Panc1 (cell line): ENCODE measurements around the gene PPP1R18. TPM values are rescaled to one million over a fixed set of nuclear protein-coding genes. Genes with fewer than 3 reads are reported as not detected.
A peak's percentile ranks its signal among the peaks of the same experiment; 100 is the strongest.

Experiments
- ATAC-seq: fragments of 200-7000 bp; cut with Tn5 transposase; 2 replicates; pipeline ENCODE4 v1.9.1; 2020; ENCODE audit warnings: mild to moderate bottlenecking, moderate library complexity
- BruUV-seq: library from RNA; stranded (reverse); fragments of 400-500 nt; replicated peaks from 2 replicates; lab custom pipeline; 2021; lab: Mats Ljungman, UMichigan
- CTCF ChIA-PET: fragments of 300-600 bp; sonication (Branson Sonifier 250); formaldehyde crosslinking; loops from one replicate; lab custom pipeline; 2022; ENCODE audit warnings: antibody characterized with exemption; lab: Charles Lee
- POLR2A ChIA-PET: fragments of 300-600 bp; sonication (Branson Sonifier 250); formaldehyde crosslinking; loops from one replicate; lab custom pipeline; 2022; ENCODE audit warnings: antibody characterized with exemption; lab: Charles Lee
- DNase-seq: peaks from one replicate; pipeline ENCODE4 v3.0.0-alpha.2; 2010; ENCODE audit warnings: low read depth, low spot score
- H3K27ac ChIP-seq: 2 replicates; pipeline ENCODE4 v1.5.1; 2011; ENCODE audit warnings: mild to moderate bottlenecking, low read length, inconsistent platforms
- H3K27me3 ChIP-seq: fragments of 200-500 bp; sonication (Bioruptor generic); 2 replicates; pipeline ENCODE4 v1.6.0; 2014; ENCODE audit warnings: low read length, inconsistent platforms; ENCODE audit not compliant: control insufficient read depth, insufficient read depth
- H3K36me3 ChIP-seq: fragments of 200-500 bp; sonication (Bioruptor generic); 2 replicates; pipeline ENCODE4 v1.5.1; 2014; ENCODE audit warnings: inconsistent platforms, mild to moderate bottlenecking, low read length, moderate library complexity; ENCODE audit not compliant: control insufficient read depth, insufficient read depth
- H3K4me1 ChIP-seq: 2 replicates; pipeline ENCODE4 v1.5.1; 2011; ENCODE audit warnings: inconsistent platforms, mild to moderate bottlenecking, low read length, moderate library complexity; ENCODE audit not compliant: control insufficient read depth, insufficient read depth
- H3K4me3 ChIP-seq, 2 experiments: 2 replicates each; pipeline ENCODE4 v1.5.1; 2011 to 2012; ENCODE audit warnings: low read depth in 2 of 2, low read length in 2 of 2, mild to moderate bottlenecking in 2 of 2, inconsistent platforms in 1 of 2, moderate library complexity in 1 of 2
- H3K9me3 ChIP-seq: fragments of 200-500 bp; sonication (Bioruptor generic); 2 replicates; pipeline ENCODE4 v1.5.1; 2014; ENCODE audit warnings: low read depth, mild to moderate bottlenecking, inconsistent platforms, low read length, moderate library complexity; ENCODE audit not compliant: control insufficient read depth, insufficient read depth
- POLR2AphosphoS5 ChIP-seq: IDR thresholded peaks from 2 replicates; pipeline ENCODE4 v1.6.1; 2012; ENCODE audit warnings: mild to moderate bottlenecking, low read depth, low read length, moderate library complexity
- SIN3A ChIP-seq: IDR thresholded peaks from 2 replicates; pipeline ENCODE4 v1.6.1; 2012; ENCODE audit warnings: low read depth, mild to moderate bottlenecking, low read length, moderate library complexity, borderline replicate concordance; ENCODE audit not compliant: insufficient read depth
- TCF7L2 ChIP-seq: IDR thresholded peaks from 2 replicates; pipeline ENCODE4 v1.6.1; 2011; ENCODE audit warnings: mild to moderate bottlenecking, low read depth, low read length, inconsistent platforms
- in situ Hi-C: cut with HindIII; loops from 2 replicates; pipeline ENCODE4 v1.10.0; 2016; ENCODE audit warnings: low sequenced_read_pairs, low pct_unique_long_range_greater_than_20kb
- intact Hi-C: fragments of 100-400 bp; cut with micrococcal nuclease; formaldehyde crosslinking; loops from one replicate; pipeline ENCODE4 v1.10.0; 2022; ENCODE audit not compliant: unreplicated experiment
- total RNA-seq: library from RNA; stranded (reverse); gene quantifications from one replicate; pipeline ENCODE4 v1.2.1, GENCODE V29; 2021; ENCODE audit not compliant: unreplicated experiment
- TF ChIP-seq, protein P1 (sequence below), 2 experiments: IDR thresholded peaks; 2 replicates each; pipeline ENCODE4 v1.6.1; 2011 to 2012; ENCODE audit warnings: low read depth in 2 of 2, control low read depth in 1 of 2, low read length in 1 of 2, mild to moderate bottlenecking in 1 of 2, moderate library complexity in 1 of 2; ENCODE audit not compliant: insufficient read depth in 1 of 2
- TF ChIP-seq, protein P2 (sequence below): fragments of 450-650 bp; IDR thresholded peaks from 2 replicates; pipeline ENCODE4 v1.5.1; 2017; ENCODE audit warnings: mild to moderate bottlenecking

Gene PPP1R18
- total RNA-seq, 1 experiment from 2014 or later: 55.3 TPM

DNA sequence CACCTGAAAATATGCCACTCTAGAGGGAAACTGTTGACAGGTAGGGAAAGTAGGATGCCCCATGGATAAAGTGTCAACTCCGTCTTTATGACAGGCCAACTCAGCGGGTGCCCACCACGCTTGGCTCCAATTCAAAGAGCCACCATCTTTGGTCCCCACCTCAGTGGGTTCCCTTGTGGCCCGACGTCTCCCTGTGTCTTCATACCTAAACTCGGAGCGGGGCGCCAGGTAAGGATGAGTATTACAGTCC lies 30.4 kb upstream of the PPP1R18 start:
- no peak for TF ChIP-seq SIN3A
- TF ChIP-seq, protein P1, sequence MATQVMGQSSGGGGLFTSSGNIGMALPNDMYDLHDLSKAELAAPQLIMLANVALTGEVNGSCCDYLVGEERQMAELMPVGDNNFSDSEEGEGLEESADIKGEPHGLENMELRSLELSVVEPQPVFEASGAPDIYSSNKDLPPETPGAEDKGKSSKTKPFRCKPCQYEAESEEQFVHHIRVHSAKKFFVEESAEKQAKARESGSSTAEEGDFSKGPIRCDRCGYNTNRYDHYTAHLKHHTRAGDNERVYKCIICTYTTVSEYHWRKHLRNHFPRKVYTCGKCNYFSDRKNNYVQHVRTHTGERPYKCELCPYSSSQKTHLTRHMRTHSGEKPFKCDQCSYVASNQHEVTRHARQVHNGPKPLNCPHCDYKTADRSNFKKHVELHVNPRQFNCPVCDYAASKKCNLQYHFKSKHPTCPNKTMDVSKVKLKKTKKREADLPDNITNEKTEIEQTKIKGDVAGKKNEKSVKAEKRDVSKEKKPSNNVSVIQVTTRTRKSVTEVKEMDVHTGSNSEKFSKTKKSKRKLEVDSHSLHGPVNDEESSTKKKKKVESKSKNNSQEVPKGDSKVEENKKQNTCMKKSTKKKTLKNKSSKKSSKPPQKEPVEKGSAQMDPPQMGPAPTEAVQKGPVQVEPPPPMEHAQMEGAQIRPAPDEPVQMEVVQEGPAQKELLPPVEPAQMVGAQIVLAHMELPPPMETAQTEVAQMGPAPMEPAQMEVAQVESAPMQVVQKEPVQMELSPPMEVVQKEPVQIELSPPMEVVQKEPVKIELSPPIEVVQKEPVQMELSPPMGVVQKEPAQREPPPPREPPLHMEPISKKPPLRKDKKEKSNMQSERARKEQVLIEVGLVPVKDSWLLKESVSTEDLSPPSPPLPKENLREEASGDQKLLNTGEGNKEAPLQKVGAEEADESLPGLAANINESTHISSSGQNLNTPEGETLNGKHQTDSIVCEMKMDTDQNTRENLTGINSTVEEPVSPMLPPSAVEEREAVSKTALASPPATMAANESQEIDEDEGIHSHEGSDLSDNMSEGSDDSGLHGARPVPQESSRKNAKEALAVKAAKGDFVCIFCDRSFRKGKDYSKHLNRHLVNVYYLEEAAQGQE (IDR thresholded peaks at IDR 0.05; ENCODE audit: insufficient read depth in 1 of 2, low read depth in 2 of 2, low read length in 1 of 2): no peak
- TF ChIP-seq, protein P2, sequence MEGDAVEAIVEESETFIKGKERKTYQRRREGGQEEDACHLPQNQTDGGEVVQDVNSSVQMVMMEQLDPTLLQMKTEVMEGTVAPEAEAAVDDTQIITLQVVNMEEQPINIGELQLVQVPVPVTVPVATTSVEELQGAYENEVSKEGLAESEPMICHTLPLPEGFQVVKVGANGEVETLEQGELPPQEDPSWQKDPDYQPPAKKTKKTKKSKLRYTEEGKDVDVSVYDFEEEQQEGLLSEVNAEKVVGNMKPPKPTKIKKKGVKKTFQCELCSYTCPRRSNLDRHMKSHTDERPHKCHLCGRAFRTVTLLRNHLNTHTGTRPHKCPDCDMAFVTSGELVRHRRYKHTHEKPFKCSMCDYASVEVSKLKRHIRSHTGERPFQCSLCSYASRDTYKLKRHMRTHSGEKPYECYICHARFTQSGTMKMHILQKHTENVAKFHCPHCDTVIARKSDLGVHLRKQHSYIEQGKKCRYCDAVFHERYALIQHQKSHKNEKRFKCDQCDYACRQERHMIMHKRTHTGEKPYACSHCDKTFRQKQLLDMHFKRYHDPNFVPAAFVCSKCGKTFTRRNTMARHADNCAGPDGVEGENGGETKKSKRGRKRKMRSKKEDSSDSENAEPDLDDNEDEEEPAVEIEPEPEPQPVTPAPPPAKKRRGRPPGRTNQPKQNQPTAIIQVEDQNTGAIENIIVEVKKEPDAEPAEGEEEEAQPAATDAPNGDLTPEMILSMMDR: no peak
- no peak for TF ChIP-seq POLR2AphosphoS5
- no peak for TF ChIP-seq TCF7L2
- H3K36me3 ChIP-seq: peaks cover 15% of the 10 kb centered on the region
- intact Hi-C loops (no loop called here), in situ Hi-C loops (no loop called here)
- peak overlapping the region; percentile 100 for H3K27ac ChIP-seq
- peaks cover 15% of the 10 kb centered on the region for H3K4me1 ChIP-seq
- no peaks in the 10 kb centered on the region for H3K27me3 ChIP-seq
- no peaks in the 10 kb centered on the region for H3K9me3 ChIP-seq
- ChIA-PET POLR2A (interaction anchor here (1.0 kb wide), 2 partner anchors 10 to 25 kb away, joined by 3 to 5 read pairs; no protein-coding TSS in a partner anchor), CTCF (interaction anchor here (0.7 kb wide), 1 partner anchor 13 kb away, joined by 3 read pairs; no protein-coding TSS in a partner anchor)
- H3K4me3 ChIP-seq: peak overlapping the region; percentile 69 to 85
- ATAC-seq: no peak
- BruUV-seq: no TSS peak
- no peak for DNase-seq

DNA sequence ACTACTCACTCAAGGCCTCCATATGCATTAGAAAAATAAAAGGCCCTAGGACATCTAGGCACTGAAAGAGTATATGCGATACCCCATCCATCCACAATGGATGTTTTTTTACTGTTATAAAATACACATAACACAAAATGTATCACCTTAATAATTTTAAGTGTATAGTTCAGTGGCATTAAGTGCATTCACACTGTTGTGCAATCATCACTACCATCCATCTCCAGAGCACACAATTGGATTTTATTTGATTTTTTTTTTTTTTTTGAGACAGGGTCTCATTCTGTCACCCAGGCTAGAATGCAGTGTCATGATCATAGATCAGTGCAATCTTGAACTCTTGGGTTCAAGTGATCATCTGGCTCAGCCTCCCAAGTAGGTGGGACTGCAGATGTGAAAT lies 27.8 kb upstream of the PPP1R18 start:
- Histone ChIP-seq H3K4me3 (no peak overlapping the region), H3K27ac (no peak overlapping the region), H3K27me3 (no peaks in the 10 kb centered on the region), H3K36me3 (peaks cover 3% of the 10 kb centered on the region; the same call in 1 of the 2 replicates), H3K9me3 (no peaks in the 10 kb centered on the region), H3K4me1 (peaks cover 14% of the 10 kb centered on the region)
- TF ChIP-seq TCF7L2 (no peak), POLR2AphosphoS5 (no peak)
- TF ChIP-seq, protein P1 (IDR thresholded peaks at IDR 0.05; ENCODE audit: insufficient read depth in 1 of 2, low read depth in 2 of 2, low read length in 1 of 2): no peak
- BruUV-seq: no TSS peak
- POLR2A ChIA-PET: no interaction called here
- ATAC-seq (no peak), DNase-seq (no peak)
- intact Hi-C loops (no loop called here), in situ Hi-C loops (no loop called here)
- CTCF ChIA-PET: no interaction called here
